ENCODE measurements around the gene TMEM219. TPM values are rescaled to one million over a fixed set of nuclear protein-coding genes. Genes with fewer than 3 reads are reported as not detected.
A peak's percentile ranks its signal among the peaks of the same experiment; 100 is the strongest.

The TMEM219 gene
- total and polyA plus RNA-seq, 4 donors, result 88.0 to 244 (median 152) TPM

GRCh38 chr16:29974291-29975133 lies 12.6 kb downstream of the TMEM219 start:
- H3K4me3 ChIP-seq (ENCODE audit: low read length in 2 of 2), result peak overlapping the region; percentile 80 to 85
- no peak overlapping the region for H3K27ac ChIP-seq (ENCODE audit: low read depth in 1 of 2, low read length in 2 of 2)
- 1% methylated on average over 31 of the region's 31 CpGs for WGBS, 2 donors
- no peaks in the 10 kb centered on the region for H3K9me3 ChIP-seq (ENCODE audit: control insufficient read depth, low read length)
- H3K27me3 ChIP-seq (ENCODE audit: control insufficient read depth in 1 of 2, insufficient read depth in 2 of 2, low read length in 1 of 2), result no peaks in the 10 kb centered on the region
- ATAC-seq (ENCODE audit: low FRiP score), result peak; percentile 26
- peaks cover 0 to 4% of the 10 kb centered on the region in 2 donors for H3K4me1 ChIP-seq (ENCODE audit: control insufficient read depth in 1 of 2, insufficient read depth in 2 of 2, low read length in 2 of 2)
- H3K36me3 ChIP-seq (ENCODE audit: control insufficient read depth in 1 of 2, insufficient read depth in 2 of 2, low read length in 1 of 2), result no peaks in the 10 kb centered on the region
- DNase-seq, result peak; percentile 59 to 73
- intact Hi-C loops (cut with DNase I), result no loop called here

GRCh38 chr16:29975134-29975538 lies 13.3 kb downstream of the TMEM219 start:
- H3K27ac ChIP-seq (ENCODE audit: low read depth in 1 of 2, low read length in 2 of 2), result no peak overlapping the region
- no peak for ATAC-seq (ENCODE audit: low FRiP score)
- peaks cover 0 to 4% of the 10 kb centered on the region in 2 donors for H3K4me1 ChIP-seq (ENCODE audit: control insufficient read depth in 1 of 2, insufficient read depth in 2 of 2, low read length in 2 of 2)
- peak overlapping the region in 1 of 2 donors; percentile 85 for H3K4me3 ChIP-seq (ENCODE audit: low read length in 2 of 2)
- H3K27me3 ChIP-seq (ENCODE audit: control insufficient read depth in 1 of 2, insufficient read depth in 2 of 2, low read length in 1 of 2), result no peaks in the 10 kb centered on the region
- no peaks in the 10 kb centered on the region for H3K36me3 ChIP-seq (ENCODE audit: control insufficient read depth in 1 of 2, insufficient read depth in 2 of 2, low read length in 1 of 2)
- intact Hi-C loops (cut with DNase I), result no loop called here
- WGBS, 2 donors, result 55 to 58% methylated on average over 5 of the region's 5 CpGs
- DNase-seq, result peak in 1 of 2 donors; percentile 8
- no peaks in the 10 kb centered on the region for H3K9me3 ChIP-seq (ENCODE audit: control insufficient read depth, low read length)

- peak in 1 of 2 donors; percentile 59 for DNase-seq
- intact Hi-C loops (cut with DNase I), result no loop called here
- 7 to 9% methylated on average over 6 of the region's 6 CpGs for WGBS, 2 donors
- Histone ChIP-seq H3K27me3 (ENCODE audit: control insufficient read depth in 1 of 2, insufficient read depth in 2 of 2, low read length in 1 of 2) (no peaks in the 10 kb centered on the region), H3K9me3 (ENCODE audit: control insufficient read depth, low read length) (no peaks in the 10 kb centered on the region), H3K27ac (ENCODE audit: low read depth in 1 of 2, low read length in 2 of 2) (no peak overlapping the region), H3K4me3 (ENCODE audit: low read length in 2 of 2) (no peak overlapping the region), H3K36me3 (ENCODE audit: control insufficient read depth in 1 of 2, insufficient read depth in 2 of 2, low read length in 1 of 2) (peaks cover 0 to 2% of the 10 kb centered on the region in 2 donors), H3K4me1 (ENCODE audit: control insufficient read depth in 1 of 2, insufficient read depth in 2 of 2, low read length in 2 of 2) (peaks cover 0 to 4% of the 10 kb centered on the region in 2 donors)
- ATAC-seq (ENCODE audit: low FRiP score), result no peak
Measured at GRCh38 chr16:29975811-29976511, 14.1 kb downstream of the TMEM219 start.

- no peak for ATAC-seq (ENCODE audit: low FRiP score)
- H3K4me1 ChIP-seq (ENCODE audit: control insufficient read depth in 1 of 2, insufficient read depth in 2 of 2, low read length in 2 of 2), result peaks cover 0 to 4% of the 10 kb centered on the region in 2 donors
Measured at GRCh38 chr16:29977063-29977825, 15.4 kb downstream of the TMEM219 start.

DNA sequence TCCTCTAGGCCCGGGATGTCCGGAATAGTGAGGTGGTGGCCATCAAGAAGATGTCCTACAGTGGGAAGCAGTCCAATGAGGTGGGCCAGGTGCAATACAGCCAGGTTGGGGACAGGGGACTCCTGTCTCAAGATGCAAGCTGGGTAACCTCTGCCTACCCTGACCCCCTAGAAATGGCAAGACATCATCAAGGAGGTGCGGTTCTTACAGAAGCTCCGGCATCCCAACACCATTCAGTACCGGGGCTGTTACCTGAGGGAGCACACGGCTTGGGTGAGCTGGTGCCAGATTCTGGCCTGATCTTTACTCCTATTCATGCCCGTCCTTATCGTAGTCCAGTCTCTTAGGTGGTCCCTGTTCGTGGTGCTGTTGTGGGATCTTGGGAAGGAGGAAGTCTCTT lies 16.2 kb downstream of the TMEM219 start:
- WGBS, 2 donors, result 90 to 92% methylated on average over 9 of the region's 9 CpGs
- intact Hi-C loops (cut with DNase I), result no loop called here
- ATAC-seq (ENCODE audit: low FRiP score) (no peak), DNase-seq (peak in 1 of 2 donors; percentile 14)
- Histone ChIP-seq H3K27me3 (ENCODE audit: control insufficient read depth in 1 of 2, insufficient read depth in 2 of 2, low read length in 1 of 2) (no peaks in the 10 kb centered on the region), H3K36me3 (ENCODE audit: control insufficient read depth in 1 of 2, insufficient read depth in 2 of 2, low read length in 1 of 2) (peaks cover 3 to 4% of the 10 kb centered on the region in 2 donors), H3K27ac (ENCODE audit: low read depth in 1 of 2, low read length in 2 of 2) (no peak overlapping the region), H3K9me3 (ENCODE audit: control insufficient read depth, low read length) (no peaks in the 10 kb centered on the region), H3K4me1 (ENCODE audit: control insufficient read depth in 1 of 2, insufficient read depth in 2 of 2, low read length in 2 of 2) (peaks cover 0 to 4% of the 10 kb centered on the region in 2 donors), H3K4me3 (ENCODE audit: low read length in 2 of 2) (no peak overlapping the region)

More at GRCh38 chr16:29977063-29977825, 15.4 kb downstream of the TMEM219 start:
- intact Hi-C loops (cut with DNase I), result no loop called here
- H3K27ac ChIP-seq (ENCODE audit: low read depth in 1 of 2, low read length in 2 of 2), result no peak overlapping the region
- no peak overlapping the region for H3K4me3 ChIP-seq (ENCODE audit: low read length in 2 of 2)
- no peaks in the 10 kb centered on the region for H3K27me3 ChIP-seq (ENCODE audit: control insufficient read depth in 1 of 2, insufficient read depth in 2 of 2, low read length in 1 of 2)
- 76 to 77% methylated on average over 9 of the region's 9 CpGs for WGBS, 2 donors
- peak in 1 of 2 donors; percentile 72 for DNase-seq
- H3K9me3 ChIP-seq (ENCODE audit: control insufficient read depth, low read length), result no peaks in the 10 kb centered on the region
- H3K36me3 ChIP-seq (ENCODE audit: control insufficient read depth in 1 of 2, insufficient read depth in 2 of 2, low read length in 1 of 2), result peaks cover 2 to 4% of the 10 kb centered on the region in 2 donors

GRCh38 chr16:29978564-29979270 lies 16.8 kb downstream of the TMEM219 start:
- Histone ChIP-seq H3K4me1 (ENCODE audit: control insufficient read depth in 1 of 2, insufficient read depth in 2 of 2, low read length in 2 of 2) (peaks cover 0 to 4% of the 10 kb centered on the region in 2 donors), H3K4me3 (ENCODE audit: low read length in 2 of 2) (no peak overlapping the region), H3K9me3 (ENCODE audit: control insufficient read depth, low read length) (no peaks in the 10 kb centered on the region), H3K27me3 (ENCODE audit: control insufficient read depth in 1 of 2, insufficient read depth in 2 of 2, low read length in 1 of 2) (no peaks in the 10 kb centered on the region), H3K27ac (ENCODE audit: low read depth in 1 of 2, low read length in 2 of 2) (no peak overlapping the region), H3K36me3 (ENCODE audit: control insufficient read depth in 1 of 2, insufficient read depth in 2 of 2, low read length in 1 of 2) (peaks cover 5 to 9% of the 10 kb centered on the region in 2 donors)
- intact Hi-C loops (cut with DNase I), result no loop called here
- WGBS, 2 donors, result 93 to 96% methylated on average over 9 of the region's 9 CpGs
- DNase-seq (peak in 1 of 2 donors; percentile 59), ATAC-seq (ENCODE audit: low FRiP score) (no peak)

GRCh38 chr16:29982560-29983419 lies 20.9 kb downstream of the TMEM219 start:
- Histone ChIP-seq H3K36me3 (ENCODE audit: control insufficient read depth in 1 of 2, insufficient read depth in 2 of 2, low read length in 1 of 2) (peaks cover 9 to 10% of the 10 kb centered on the region in 2 donors), H3K9me3 (ENCODE audit: control insufficient read depth, low read length) (no peaks in the 10 kb centered on the region), H3K4me3 (ENCODE audit: low read length in 2 of 2) (no peak overlapping the region), H3K27ac (ENCODE audit: low read depth in 1 of 2, low read length in 2 of 2) (no peak overlapping the region), H3K27me3 (ENCODE audit: control insufficient read depth in 1 of 2, insufficient read depth in 2 of 2, low read length in 1 of 2) (no peaks in the 10 kb centered on the region), H3K4me1 (ENCODE audit: control insufficient read depth in 1 of 2, insufficient read depth in 2 of 2, low read length in 2 of 2) (no peaks in the 10 kb centered on the region)
- intact Hi-C loops (cut with DNase I), result no loop called here
- ATAC-seq (ENCODE audit: low FRiP score) (no peak), DNase-seq (peak; percentile 38 to 65)
- WGBS, 2 donors, result 83 to 85% methylated on average over 19 to 24 of the region's 24 CpGs
